GM21528 (cell line): ENCODE results near the gene HNRNPK.
"Not testable (repeated sequence)": the region's sequence is repeated elsewhere in the genome, so short reads cannot be mapped to it uniquely, and the experiment has no call there.

Experiments
- ATAC-seq: cut with Tn5 transposase; IDR thresholded peaks from one replicate; pipeline ENCODE4 v1.9.1; 2021; ENCODE audit warnings: mild to moderate bottlenecking, moderate library complexity; ENCODE audit not compliant: unreplicated experiment, low FRiP score

Gene HNRNPK

DNA sequence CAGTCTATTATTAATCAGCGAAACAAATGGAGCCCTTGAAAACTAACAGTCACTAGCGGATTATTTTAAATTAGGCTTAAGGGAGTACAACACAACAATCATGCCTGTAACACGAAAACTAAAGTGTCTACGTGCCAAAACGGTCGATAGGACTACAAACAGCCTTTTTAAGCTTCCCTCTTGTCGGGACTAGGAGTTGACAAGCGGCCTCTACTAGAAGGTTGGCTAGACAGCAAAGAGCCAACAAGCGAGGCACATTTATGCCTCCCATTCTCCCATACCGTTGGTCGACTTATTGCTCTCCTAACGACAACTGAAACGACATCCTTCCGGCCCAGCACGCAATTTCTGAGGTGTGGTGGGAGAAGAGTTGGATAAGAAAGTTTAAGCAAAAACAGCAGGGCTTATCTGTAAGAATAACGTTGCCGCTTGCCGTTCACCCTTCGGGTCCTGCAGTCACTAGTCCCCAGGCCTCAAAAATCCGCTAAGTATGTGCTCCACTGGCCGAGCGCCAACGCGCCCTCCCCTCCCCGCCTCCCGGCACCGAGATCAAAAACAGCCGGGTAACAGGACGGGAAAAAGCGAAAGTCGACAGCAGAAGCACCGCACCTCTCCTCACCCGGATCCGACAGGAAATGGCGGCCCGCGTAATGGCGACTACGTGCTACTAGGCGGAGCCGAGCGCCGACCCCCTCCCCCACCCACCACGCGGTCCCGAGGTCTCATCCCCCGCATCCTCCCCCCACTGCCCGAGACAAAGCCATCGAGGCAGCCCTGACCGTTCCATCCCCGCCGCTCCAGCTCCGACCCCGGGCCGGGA is 813 bp downstream of the HNRNPK start:
- ATAC-seq = peak; percentile 29

DNA sequence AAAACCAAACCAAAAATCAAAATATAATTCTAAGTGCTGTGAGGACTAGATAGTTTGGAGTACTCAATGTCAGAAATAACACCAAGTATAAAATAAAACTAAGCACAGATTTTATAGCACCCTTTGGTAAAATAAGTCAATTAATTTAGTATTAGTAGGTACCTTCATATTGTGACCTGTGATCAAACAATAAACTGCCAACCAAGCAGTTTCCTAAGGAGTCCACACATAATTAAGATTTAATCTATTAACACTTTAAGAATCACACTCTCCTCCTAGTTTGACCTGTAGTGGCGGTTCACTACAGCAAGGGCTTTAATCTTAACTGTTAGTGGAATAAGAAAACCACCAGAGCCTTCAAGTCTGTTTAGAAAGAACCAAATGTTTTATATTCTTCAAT is 2.8 kb downstream of the HNRNPK start:
- ATAC-seq = no peak

- no peak for ATAC-seq
Observed at GRCh38 chr9:83976372-83976771, 3.6 kb downstream of the HNRNPK start.

GRCh38 chr9:83975300-83975699 is 4.7 kb downstream of the HNRNPK start:
- no peak for ATAC-seq

DNA sequence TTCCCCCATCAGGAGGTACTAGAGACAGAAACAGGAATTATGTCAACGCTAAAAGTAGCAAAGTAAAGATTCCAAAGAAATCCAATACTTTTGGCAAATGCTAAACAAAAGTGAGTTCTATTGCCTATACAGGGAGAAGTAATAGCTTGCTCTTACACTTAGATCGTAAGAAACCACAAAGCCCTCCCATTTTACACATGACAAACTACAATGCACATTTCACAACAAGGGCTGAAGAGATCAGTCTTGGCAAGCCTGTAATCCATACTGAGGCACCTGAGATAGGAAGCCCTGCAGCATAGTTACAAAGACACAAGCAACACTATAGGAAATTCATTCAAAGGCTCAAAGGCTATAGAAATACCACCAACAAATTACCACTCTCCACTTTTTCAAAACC is 7.7 kb downstream of the HNRNPK start:
- no peak for ATAC-seq

- ATAC-seq = no peak
Observed at GRCh38 chr9:83971485-83971884, 8.5 kb downstream of the HNRNPK start.

- no peak for ATAC-seq
Observed at GRCh38 chr9:83969602-83970001, 10.4 kb downstream of the HNRNPK start.

GRCh38 chr9:83967073-83967472 is 12.9 kb downstream of the HNRNPK start:
- ATAC-seq = no peak

DNA sequence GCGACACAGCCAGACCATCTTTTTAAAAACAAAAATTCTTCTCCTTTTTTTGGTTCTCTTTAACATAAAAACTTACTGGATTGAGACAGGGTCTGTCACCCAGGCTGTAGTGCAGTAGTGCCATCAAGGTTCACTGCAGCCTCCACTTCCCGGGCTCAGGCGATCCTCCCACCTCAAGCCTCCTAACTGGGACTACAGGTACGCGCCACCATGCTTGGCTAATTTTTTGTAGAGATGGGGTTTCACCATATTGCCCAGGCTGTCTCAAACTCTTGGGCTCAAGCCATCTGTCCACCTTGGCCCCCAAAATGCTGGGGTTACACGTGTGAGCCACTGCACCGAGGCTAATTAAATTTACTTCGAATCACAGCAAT is 13.8 kb downstream of the HNRNPK start:
- no peak for ATAC-seq

DNA sequence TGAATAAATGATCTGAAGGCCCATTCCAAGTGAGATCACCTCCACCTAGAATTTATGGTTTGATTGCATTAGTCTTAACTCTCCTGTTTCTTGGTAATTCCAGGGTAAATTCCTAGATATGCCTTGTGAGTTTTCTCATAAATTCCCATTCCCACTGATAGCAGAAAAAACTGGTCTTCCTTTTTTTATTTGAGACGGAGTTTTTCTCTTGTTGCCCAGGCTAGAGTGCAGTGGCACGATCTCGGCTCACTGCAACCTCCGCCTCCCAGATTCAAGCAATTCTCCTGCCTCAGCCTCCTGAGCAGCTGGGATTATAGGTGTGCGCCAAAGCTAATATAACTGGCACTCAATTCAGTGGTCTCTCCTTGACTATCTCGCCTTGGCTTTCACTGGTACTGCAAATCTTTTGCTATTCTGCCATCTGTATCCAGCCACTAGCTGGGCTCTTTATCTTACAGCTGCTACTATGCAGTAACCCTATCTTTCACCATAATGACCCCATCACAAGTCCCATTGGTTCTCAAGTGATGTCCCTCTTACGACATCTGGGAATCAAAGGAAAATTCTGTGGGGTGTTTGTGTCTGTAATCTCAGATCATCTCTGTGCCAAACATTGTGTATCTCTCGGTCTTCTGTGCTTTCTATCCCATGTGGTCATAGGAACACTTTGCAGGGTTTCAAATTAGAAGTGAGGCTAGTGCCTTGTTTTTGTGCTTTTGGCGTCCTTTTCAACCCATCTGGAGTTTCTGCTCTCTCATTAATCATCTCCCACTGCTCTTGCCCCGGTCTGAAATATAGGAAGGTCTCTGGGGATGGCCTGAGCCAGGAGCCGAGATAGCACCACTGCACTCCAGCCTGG is 14.4 kb downstream of the HNRNPK start:
- no peak for ATAC-seq

DNA sequence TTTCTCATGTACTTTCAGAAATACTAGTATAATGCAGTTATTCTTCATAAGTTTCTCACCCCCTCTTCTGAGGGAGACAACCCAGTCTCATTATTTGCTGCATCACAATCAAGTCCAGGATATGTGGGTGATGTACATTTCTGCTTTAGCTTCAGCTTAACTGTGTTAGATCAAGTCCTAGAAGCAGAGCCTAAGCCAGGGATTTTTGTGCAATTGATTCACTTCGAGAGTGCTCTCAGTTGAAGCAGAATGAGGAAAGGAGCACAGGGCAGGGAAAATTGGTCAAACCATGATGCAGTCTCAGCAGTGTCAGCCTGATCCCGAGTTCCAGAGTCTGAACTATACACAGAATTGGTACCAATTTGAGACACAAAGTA is 15.1 kb downstream of the HNRNPK start:
- no peak for ATAC-seq

DNA sequence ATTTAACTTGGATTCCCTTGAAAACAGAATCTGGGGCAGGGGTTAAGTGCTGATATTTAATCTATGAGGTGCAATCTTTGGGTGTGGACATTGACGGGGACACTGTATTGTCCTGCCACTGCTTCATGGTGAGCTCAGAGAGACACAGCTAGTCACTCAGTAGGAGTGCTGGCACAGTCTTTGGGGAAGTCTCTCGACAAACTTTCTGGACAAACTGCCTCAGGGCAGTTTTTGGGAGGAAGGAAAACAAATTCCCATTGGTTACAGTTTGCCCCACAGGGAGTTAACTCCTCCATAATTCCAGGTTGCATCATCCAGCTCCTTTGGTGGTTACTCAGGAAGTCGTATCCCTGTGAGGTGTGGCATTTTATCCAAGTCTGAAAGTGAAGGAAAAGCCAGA is 17.9 kb downstream of the HNRNPK start:
- no peak for ATAC-seq

- ATAC-seq = no peak
Observed at GRCh38 chr9:83960991-83961390, 19.0 kb downstream of the HNRNPK start.

- no peak for ATAC-seq
Observed at GRCh38 chr9:83959061-83959460, 21.0 kb downstream of the HNRNPK start.

DNA sequence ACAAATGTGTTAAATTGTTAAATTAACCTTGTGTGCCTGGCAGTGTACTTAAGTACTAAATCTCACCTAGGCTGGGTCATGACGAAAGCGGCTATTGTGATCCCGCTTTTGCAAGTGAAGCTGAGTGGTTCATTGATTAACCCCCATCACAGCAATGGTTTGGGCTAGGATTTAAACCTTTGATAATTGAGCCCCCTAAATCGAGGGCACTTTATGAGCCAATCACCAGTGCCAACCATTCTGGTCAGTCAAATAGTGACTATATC is 22.8 kb downstream of the HNRNPK start:
- ATAC-seq = no peak

DNA sequence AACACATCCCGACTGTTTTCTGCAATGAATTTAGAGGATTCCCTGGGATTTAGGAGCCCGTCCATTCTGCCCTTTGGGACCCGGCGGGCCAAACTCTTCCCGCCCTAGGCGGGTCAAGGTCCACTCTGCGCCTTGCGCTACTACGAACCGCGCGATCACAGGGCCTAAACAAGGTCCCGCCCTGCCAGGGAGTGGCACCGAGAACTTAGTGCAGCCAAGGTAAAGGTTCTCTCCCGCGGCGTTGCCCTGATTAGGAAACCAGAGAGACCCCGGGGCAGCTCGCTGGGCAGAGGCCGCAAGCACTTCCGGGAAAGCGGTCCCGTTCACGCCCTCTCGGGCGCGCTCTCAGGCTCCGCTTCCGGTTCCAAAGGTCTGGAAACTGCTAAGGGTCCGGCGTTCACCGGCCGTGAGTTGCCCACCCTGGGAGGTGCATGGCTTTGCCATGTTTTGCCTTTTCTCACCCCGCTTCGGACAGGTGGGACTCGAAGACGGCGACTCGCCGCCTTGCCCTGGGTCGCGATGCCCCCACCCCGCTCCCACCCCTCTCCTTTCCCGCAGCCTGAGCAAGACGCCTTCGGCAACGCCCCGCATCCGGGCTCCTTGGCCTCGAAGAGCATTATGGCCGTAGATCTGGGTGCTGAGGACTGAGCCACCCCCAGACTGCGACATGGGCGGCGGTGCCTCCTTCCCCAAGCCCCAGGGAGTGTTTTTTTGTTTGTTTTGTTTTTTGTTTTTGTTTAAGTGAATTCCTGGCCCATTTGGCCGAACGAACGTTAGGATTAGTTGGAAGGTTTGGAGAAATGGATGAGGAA is 23.4 kb downstream of the HNRNPK start:
- peak; percentile 87 for ATAC-seq

DNA sequence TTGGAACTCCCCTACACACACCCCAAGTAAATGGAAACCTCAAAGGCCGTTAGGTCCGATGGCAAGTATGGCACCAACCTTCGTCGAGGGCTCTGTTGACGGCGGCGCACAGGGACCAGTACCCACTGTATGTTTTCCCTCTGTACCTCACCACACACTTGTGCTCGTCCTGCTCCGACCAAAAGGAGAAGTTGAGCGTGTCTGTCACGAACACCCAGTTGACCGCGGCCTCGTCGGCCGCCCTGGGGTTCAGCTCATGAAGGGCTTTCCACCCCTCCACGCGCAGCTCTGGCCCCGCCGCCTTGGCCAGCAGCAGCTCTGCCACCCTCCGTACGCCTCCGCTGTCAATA is 24.0 kb downstream of the HNRNPK start:
- peak; percentile 68 for ATAC-seq

DNA sequence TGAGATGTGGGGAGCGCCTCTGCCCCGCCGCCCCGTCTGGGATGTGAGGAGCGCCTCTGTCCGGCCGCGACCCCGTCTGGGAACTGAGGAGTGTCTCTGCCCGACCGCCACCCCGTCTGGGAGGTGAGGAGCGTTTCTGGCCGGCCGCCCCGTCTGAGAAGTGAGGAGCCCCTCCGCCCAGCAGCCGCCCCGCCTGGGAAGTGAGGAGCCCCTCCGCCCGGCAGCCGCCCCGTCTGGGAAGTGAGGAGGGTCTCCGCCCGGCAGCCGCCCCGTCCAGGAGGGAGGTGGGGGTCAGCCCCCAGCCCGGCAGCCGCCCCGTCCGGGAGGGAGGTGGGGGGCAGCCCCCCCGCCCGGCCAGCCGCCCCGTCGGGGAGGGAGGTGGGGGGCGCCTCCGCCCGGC is 31.9 kb downstream of the HNRNPK start:
- not testable (repeated sequence) for ATAC-seq

DNA sequence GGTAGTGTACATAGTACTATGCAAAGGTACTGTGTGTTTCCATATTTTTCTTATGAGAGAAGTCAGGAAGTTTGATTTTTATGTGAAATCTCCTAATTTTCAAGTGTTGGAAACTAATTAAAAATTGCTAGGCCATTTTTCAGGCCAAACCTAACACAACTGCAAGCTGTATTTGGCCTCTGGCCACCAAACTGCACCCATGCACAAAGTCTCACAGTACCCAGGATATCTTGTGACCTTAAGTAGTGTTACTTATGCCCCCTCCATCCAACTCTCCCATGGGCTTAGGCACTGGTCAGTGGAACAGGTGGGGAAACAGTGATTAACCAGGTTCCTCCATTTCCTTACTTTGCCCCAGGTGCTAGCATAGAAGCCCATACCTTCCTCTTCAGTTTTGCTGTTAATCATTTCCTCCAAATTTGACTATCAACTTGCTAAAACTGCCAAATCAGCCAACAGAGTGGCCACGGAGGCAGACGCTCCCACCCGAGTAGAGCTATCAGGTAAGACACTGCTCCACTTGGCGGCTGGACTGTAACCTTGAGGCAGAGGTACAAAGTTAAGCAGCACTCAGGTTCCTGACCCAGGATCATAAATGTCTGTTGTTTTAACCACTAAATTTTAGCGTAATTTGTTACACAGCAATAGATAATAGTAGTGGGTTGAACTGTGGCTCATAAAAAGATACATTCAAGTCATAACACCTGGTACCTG is 39.3 kb downstream of the HNRNPK start:
- no peak for ATAC-seq

GRCh38 chr9:83937861-83938455 is 42.1 kb downstream of the HNRNPK start:
- ATAC-seq = no peak
